Uterus (tissue), 2 donors: Measurements from ENCODE around the gene KDM1A.

Source experiments
- POLR2A ChIP-seq, 2 donors: fragments of 450-650 bp; IDR thresholded peaks; one replicate each; pipeline ENCODE4 v1.6.1; 2016; ENCODE audit warnings: antibody characterized with exemption in 2 of 2, mild to moderate bottlenecking in 1 of 2, moderate library complexity in 1 of 2
- TF ChIP-seq, protein P1 (sequence below), 4 experiments: fragments of 200-600 bp in 2 of 4; fragments of 450-650 bp in 2 of 4; sonication (generic) in 2 of 4; IDR thresholded peaks; one replicate each; pipeline ENCODE4 v1.5.1; 2016 to 2019; ENCODE audit warnings: antibody characterized with exemption in 4 of 4, mild to moderate bottlenecking in 2 of 4, moderate library complexity in 1 of 4

DNA sequence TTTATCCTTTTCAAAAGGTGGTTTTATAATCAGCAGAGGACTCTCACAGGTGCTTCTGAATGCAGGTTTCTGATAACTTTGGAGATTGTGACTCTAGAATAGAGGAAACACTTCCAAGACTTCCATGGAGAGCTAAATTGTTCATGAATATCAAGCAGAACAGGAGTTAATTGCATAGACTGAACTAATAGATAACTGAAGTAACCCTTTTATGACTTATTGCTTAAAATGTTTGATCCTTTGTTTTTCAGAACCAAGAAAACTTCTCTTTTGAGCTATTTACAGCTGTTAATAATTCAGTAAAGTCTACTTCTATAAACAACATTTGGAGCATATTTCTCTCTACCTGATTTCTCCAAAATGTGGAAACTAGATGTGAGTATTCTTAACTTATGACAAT, 23.5 kb upstream of the KDM1A start:
- TF ChIP-seq, protein P1, sequence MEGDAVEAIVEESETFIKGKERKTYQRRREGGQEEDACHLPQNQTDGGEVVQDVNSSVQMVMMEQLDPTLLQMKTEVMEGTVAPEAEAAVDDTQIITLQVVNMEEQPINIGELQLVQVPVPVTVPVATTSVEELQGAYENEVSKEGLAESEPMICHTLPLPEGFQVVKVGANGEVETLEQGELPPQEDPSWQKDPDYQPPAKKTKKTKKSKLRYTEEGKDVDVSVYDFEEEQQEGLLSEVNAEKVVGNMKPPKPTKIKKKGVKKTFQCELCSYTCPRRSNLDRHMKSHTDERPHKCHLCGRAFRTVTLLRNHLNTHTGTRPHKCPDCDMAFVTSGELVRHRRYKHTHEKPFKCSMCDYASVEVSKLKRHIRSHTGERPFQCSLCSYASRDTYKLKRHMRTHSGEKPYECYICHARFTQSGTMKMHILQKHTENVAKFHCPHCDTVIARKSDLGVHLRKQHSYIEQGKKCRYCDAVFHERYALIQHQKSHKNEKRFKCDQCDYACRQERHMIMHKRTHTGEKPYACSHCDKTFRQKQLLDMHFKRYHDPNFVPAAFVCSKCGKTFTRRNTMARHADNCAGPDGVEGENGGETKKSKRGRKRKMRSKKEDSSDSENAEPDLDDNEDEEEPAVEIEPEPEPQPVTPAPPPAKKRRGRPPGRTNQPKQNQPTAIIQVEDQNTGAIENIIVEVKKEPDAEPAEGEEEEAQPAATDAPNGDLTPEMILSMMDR (IDR thresholded peaks at IDR 0.05): no peak
- TF ChIP-seq POLR2A (IDR thresholded peaks at IDR 0.05): no peak
